Right ventricle myocardium superior (tissue), 1 donor: ENCODE results near the gene SPSB1. TPM values are rescaled to one million over a fixed set of nuclear protein-coding genes. Genes with fewer than 3 reads are reported as not detected.
A peak's percentile ranks its signal among the peaks of the same experiment; 100 is the strongest.

Experiments
- ATAC-seq: fragments of 200-7000 bp; cut with Tn5 transposase; one replicate; pipeline ENCODE4 v1.9.1; 2020; ENCODE audit warnings: mild to moderate bottlenecking; ENCODE audit not compliant: poor library complexity
- DNase-seq: peaks from one replicate; pipeline ENCODE4 v3.0.0-alpha.2; 2020
- intact Hi-C: fragments of 100-400 bp; cut with DNase I; formaldehyde crosslinking; loops from one replicate; pipeline ENCODE4 v1.11.2; 2022
- long read RNA-seq: library from polyadenylated mRNA; unstranded; transcript quantifications from one replicate; pipeline ENCODE4 v2.0.0, GENCODE V29; 2021
- total RNA-seq: library from RNA; stranded (reverse); fragmentation: NEBNext Ultra II Directional; extraction: Animal tissue kit (Norgen Biotek cat#: 25700); gene quantifications from one replicate; pipeline ENCODE4 v1.2.1, GENCODE V29; 2021
- donor health status: DM: no; HTN: yes; CAD: no; lungs with severe emphysema.

SPSB1 gene
- 13.0 TPM for total RNA-seq
- long read RNA-seq, transcript SPSB1-201 (3 exons, 3,120 nt) = major isoform, 45 of 50 reads
- long read RNA-seq, partial matches to known transcripts = 5 of 50 reads
- long read RNA-seq, other reads (novel, unspliced or antisense) = 0 of 50 reads

DNA sequence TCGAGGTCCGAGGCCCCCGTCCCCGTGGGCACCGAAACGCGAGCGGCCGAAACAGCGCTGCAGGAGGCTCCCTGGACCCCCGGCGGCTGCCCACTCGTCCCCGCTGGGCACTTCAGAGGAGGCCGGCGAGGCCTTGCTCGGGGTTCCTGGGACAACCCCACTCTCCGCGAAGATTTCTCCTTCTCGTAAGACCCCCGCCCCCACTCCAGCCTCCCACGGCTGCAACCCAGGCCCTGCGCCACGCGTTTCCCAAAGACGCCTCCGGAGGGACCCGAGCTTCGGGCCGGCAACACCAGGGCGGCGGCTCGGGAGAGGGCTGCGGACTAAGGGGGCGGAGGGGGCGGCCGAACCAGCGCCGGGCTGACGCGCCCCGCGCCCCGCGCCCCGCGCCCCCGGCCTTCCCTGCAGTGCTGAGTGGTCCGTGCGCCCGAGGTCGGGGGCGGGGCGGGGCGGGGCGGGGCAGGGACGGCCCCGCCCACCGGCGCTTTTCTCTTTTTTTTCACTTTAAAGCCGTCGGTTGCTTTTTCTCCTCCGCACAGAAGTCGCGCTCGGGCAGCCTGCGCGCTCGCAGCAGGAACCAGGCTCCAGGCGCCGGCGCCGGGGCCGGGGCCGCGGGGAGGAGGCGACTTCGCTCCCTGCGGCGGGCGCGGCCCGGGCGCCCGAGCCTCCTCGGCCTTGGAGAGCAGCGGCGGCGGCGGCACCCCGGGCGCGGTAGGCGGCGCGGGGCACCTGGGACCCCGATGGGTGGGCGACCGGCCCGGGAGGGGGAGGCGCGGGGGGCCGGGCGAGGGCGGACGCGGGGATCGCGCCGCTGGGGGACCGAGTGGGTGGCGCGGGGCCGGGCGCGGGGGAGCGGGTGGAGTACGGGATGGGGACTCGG is at the start of gene SPSB1:
Gene SPSB1, plus strand, starts transcription at position 534 of the 880 bp plus-strand sequence. CDS start 62,998 bp downstream, outside the sequence.
- peak; percentile 83 for DNase-seq
- ATAC-seq = peak; percentile 74
- intact Hi-C loops = no loop called here

DNA sequence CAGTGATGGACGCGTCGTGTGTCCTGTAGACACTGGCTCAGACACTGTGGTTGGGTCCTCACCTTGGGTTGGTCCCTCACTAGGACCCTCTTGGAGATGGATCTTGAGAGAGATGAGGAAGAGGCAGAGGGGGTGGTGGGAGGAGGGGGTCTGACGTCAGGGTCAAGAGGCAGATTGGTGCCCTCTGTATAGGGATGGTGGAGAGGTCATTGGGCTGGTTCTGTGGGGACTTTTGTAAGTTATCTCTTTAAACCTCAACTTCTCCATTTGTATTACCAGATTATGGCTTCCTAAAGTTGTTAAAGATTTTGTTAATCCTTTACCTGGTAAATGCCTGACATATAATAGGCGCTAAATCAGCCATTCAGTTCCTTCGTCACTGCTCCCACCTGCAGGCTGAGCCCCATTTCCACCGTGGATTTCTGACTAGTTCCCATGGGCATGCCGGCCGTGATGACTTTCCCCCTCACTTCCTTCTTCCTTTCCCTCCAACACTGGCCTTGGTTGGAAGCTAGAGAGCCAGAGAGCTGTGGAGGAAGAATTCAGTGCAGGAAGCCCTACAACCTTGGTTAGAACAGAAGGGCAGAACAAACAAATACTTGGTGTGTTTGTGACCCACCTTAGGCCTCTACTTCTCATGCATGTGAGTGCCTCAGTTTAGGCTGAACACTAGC is 49.5 kb upstream of the SPSB1 start:
- ATAC-seq = peak; percentile 4
- DNase-seq = no peak
- intact Hi-C loops = no loop called here

DNA sequence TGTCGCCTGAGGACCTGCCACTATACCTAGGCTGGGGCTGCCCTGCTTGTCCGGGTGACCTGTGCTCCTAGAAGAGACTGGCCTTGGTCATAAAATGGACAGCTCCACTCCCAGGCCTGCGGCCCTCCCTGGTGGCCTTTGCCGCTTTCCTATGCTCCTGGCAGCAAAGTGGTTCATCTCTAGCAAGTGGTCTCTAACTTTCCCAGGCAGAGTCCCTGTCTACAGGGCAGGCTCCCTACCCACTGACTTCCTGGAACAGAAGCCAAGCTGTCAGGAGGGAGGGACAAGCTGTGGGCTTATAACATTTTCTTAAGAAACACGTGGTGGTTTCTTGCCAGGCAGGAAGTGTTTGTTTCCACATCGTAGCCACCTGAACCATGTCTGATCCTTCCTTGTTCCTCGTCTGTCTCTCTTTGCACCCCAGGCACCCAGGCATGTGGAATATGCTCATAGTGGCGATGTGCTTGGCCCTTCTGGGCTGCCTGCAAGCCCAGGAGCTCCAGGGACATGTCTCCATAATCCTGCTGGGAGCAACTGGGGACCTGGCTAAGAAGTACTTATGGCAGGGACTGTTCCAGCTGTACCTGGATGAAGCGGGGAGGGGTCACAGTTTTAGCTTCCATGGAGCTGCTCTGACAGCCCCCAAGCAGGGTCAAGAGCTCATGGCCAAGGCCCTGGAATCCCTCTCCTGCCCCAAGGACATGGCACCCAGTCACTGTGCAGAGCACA is 48.0 kb upstream of the SPSB1 start:
- intact Hi-C loops = no loop called here
- DNase-seq = no peak
- no peak for ATAC-seq

DNA sequence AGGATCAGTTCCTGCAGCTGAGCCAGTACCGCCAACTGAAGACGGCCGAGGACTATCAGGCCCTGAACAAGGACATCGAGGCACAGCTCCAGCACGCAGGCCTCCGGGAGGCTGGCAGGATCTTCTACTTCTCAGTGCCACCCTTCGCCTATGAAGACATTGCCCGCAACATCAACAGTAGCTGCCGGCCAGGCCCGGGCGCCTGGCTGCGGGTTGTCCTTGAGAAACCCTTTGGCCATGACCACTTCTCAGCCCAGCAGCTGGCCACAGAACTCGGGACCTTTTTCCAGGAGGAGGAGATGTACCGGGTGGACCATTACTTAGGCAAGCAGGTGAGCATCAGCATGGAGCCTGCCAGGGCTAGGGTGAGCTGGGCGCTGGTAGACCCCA is 47.5 kb upstream of the SPSB1 start:
- DNase-seq (no peak), ATAC-seq (no peak)
- intact Hi-C loops = no loop called here

DNA sequence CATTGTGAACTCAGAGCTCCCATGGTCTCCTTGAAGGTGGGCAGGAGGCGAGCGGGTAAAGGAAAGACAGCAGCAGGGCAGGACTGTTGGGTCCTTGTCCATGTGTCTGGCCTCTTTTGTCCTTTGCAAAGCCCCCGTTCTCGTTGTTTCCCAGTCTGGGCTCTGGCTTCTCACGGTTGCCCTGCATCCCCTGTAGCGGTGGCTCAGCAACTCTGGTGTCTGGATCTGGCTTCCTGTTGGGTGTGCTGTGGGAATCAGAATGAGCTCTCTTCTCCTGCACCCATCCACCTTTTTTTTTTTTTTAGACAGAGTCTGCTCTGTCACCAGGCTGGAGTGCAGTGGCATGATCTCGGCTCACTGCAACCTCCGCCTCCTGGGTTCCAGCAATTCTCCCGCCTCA is 47.0 kb upstream of the SPSB1 start:
- ATAC-seq (no peak), DNase-seq (no peak)
- intact Hi-C loops = no loop called here

DNA sequence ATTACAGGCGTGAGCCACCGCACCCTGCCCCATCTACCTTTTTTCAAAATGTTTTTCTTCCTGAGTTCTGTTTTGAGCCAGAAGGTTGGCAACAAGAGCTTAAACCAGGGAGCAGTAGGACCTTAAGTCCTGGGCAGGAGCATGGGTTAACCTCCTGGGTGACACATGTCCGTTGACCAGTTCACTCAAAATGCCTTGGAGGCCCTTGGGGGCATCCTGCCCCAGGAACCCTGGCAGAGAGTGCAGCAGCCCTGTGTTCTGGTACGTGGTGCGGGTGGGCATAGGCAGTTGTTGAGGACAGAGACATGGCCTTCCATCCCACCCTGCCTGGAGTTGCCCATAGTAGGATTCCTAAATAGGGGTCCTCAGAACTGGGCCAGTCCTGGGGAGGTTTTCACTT is 46.5 kb upstream of the SPSB1 start:
- intact Hi-C loops = no loop called here
- ATAC-seq (no peak), DNase-seq (no peak)

DNA sequence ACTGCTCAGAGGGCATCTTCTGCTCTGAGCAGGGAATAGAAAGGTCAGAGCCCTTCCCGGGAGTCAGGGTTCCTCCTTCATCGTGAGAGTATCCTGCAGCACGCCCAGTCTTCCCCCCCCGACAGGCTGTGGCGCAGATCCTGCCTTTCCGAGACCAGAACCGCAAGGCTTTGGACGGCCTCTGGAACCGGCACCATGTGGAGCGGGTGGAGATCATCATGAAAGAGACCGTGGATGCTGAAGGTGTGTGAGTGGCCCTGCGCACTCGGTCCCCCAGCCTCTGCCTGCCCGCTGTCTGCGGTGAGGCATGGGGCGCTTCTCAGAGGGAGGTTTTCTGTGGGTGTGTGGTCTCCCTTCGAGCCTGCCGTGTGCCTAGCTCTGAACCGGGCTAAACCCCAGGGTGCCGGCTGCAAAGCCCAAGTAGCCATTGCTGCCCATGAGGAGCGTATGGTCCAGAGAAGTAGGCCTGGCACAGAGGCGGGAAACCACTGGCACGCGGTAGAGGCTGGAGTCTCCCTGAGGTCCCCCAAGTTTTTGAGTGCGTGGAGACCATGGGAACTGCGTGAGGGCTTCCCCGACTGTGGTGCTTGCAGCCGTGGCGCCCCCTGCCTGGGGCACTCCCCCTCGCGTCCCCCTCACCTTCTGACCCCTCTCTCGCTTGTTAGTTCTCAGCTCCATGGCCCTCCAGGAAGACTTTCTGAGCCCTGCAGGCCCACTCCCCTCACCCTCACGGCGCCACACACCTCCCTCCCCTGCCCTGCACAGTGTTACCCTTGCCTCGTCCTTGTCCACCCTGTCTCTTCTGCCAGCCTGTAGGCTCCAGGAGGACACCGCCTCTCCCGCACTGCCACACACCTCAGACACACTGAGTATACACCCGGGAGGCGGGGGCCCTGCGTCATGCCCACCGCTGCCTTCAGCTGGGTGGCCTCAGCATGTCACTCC is 45.6 kb upstream of the SPSB1 start:
- peak; percentile 8 for ATAC-seq
- intact Hi-C loops = no loop called here
- DNase-seq = no peak

DNA sequence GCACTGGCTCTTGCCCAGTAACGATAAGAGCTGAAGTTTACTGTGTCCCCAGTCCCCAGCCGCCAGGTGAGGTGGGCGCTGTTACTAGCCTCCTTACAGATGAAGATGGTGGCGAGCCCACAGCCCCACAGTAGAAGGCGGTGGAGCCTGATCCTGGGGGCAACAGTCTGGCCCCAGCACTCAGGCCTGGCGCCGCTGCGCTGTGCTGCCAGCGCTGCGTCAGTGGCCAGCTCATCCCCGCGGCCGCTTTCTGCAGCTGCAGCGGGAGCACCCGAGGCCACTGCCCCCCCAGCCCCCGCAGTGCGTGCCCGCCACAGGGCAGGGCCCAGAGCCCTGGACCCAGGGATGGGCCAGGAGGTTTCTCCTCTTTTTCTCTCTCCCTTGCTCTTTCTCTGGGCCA is 44.8 kb upstream of the SPSB1 start:
- intact Hi-C loops = no loop called here
- DNase-seq (no peak), ATAC-seq (no peak)

DNA sequence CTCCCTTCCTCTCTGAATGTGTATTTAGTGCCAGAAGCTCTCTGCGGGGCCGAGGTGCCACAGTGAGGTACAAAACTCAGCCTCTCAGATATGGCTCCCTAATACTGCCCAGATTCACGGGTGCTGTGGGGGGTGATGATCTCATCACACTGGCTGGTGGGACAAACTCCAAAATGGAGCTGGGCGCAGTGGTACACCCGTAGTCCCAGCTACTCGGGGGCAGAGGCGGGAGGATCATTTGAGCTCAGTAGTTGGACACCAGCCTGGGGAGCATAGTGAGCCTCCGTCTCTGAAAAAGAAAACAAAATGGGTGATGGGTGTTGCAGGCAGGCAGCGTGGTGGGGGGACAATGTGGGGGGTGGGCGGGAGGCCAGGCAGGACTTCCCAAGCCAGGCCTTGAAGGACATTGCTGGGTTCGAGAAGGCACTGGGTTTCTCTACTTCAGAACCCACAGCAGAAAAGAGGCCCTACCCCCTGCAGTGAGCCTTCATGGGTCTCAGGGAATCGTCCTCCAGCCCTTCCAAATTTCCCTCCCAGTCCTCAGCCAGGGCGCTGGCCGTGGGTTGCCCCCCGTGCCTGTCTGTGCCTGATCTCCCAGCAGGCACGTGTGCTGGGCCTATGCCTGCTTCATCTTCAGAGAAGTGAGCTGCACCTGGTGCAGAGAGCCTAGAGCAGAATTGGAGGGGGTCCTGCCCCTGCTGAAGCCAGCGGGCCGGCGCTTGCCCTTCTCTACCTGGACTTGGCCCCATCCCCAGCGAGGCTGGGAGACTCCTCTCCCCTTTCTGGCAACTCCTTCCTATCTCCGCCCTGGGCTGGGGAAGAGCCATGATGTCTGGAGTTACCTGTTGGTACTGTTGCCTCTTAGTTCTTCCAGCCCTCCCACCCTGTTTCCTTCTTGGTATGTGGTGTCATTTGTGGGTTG is 44.1 kb upstream of the SPSB1 start:
- ATAC-seq (no peak), DNase-seq (no peak)
- intact Hi-C loops = no loop called here

DNA sequence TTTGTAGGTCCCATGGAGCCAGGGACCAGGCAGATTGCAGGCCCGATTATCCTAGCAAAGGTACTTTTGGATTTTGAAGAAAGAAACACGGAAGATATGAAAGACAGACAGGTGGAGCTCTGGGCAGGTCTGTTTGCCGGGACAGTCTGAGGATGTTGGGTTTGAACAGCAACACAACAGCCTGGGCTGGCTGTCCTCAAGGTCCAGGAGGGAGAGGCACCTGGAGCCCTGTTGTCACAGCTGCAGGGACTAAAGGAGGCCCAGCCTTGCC is 43.5 kb upstream of the SPSB1 start:
- DNase-seq = no peak
- intact Hi-C loops = no loop called here
- no peak for ATAC-seq

DNA sequence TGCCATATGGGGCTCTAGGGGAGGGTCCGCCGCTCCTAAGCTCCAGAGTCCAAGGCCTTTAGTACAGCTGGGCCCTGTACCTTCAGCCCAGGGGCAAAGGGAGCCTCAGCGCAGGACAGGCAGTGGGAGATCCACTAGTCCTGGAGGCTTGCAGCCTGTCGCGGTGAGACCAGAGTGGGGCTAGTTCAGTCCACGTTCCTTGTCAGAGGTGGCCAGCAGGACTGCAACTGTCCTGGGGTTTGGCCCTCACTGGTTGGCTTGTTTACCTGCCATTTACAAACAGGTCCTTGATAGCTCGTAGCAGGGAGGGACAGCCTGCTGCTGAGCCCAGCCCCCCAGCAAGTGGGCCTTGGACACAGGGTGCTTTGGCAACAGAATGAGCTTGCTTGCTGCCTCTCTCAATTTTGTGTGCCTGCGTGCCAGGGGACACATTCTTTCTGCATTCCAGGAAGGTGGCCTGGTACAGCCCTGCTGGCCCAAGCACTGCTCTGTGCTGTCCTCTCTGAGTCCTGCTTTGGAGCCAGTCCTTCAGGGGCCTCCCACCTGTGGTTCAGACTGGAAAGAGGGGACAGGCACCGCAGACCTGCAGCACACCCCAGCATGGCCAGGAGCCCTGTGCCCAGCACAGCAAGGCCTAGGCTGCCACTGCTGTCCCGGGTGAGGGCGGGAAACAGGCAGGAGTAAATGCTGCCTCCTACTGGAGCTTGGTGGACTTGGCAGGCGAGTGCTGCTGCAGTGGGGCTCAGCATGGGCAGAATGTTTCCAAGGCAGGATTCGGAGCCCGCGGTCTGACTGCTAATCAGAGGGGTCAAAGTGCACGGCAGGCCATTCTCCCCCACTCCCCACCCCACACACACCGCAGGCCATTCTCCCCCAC is 42.9 kb upstream of the SPSB1 start:
- ATAC-seq (peak; percentile 54), DNase-seq (peak; percentile 75)
- intact Hi-C loops = no loop called here

DNA sequence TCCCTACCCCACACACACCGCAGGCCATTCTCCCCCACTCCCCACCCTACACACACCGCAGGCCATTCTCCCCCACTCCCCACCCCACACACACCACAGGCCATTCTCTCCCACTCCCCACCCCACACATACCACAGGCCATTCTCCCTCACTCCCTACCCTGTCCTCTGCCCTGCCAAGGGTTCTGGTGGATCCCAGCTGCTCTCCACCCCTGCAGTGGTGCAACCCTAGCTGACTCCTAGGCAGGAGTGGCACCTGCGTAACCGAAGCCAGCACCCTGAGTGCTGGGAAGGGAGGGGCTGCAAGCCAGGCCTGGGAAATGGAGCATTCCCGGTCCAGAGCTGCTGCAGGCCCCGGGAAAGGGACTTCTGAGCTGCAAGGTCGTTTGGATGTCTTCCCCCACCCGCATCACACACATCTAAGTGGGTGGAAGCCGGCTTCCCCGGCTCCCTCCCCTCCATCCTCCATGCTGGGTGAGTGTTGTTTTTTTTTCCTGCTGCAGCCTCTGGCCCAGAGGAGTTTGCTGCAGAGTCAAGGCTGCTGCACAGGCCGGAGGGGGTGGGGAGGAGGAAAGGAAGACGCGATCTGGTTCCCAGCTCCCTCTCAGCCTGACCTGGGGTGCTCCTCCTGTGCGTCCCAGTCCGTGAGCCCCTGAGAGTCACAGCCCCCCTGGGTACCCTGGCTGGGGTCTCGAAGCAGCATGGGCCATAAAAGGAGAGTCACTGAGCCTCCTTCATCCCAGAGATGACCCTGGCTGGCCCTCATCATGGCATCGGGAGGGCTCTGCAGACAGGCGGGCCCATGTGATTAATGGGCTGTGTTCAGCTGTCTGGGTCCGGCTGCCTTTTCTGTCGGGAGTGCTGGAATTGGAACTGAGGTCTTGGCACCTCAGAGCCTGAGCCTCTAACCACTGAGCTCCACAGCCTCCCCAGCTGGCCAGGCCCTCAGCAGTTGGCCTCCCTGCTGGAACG is 42.0 kb upstream of the SPSB1 start:
- intact Hi-C loops = no loop called here
- DNase-seq (no peak), ATAC-seq (peak; percentile 6)

DNA sequence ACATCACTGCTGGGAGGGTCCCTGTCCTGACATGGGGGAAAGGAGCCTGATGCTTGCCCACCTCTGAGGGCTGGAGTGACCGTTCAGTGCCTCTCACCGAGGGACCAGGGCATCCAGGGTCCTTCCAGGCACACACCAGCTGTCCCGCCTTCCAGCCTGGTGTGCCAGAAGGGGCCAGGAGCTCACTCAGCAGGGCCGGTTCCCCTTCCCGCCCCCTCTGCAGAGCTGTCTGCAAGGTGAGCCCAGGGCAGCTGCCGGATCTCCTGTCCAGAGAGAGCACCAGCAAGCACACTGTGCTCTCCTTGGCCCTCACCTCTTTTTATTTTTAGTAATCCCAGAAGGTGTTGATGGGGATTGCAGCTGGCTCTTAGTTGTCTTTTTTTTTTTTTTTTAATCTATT is 41.2 kb upstream of the SPSB1 start:
- ATAC-seq (peak; percentile 51), DNase-seq (peak; percentile 72)
- intact Hi-C loops = no loop called here

DNA sequence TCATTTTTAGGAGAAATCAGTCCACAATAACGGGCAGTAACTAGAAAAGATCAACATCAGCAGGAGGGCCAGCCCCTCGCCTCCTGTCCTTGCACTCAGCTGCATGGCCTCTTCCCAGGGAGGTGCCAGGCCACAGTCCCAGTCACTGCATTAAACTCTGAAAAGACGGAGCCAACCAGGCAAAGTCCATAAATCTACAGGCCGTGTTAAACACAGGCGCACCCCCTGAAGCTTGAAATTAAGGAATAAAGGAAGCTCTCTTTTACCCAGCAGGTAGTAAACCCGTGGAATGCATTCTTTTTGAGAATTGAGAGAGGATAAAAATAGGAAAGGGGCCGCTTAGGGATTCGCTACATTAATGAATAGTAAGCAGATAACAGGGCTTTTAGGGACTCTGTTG is 39.7 kb upstream of the SPSB1 start:
- ATAC-seq (no peak), DNase-seq (peak; percentile 27)
- intact Hi-C loops = no loop called here

DNA sequence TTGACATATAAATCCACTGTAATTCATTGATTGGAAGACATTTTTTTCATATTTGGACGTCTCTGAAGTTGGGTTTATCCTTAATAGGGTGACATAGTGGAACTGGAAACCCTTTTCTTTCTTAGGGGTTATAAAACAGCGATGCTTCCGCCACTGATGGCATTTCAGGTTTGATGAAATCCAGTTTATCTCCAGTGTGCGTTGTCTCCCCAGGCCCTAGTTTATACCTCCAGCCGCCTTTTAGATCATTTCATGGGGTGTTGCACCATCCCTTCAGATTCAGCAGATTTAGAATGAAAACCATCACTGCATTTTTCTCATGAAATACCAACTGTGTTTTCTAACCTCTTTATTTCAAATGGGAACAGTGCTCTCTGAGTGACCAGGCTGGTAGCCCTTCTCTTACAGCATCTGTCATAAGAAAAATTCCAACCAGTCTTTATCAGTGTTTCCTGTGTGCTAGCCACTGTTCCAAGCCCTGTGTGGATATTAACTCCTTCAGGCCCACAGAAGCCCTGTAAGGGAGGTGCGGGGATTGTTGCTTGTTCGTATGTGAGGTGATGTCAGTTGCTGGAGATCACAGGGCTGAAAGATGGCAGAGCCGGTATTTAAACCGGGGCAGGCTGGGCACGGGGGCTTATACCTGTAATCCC is 39.1 kb upstream of the SPSB1 start:
- DNase-seq (no peak), ATAC-seq (peak; percentile 30)
- intact Hi-C loops = no loop called here
